Breast epithelium (tissue), 3 donors: ENCODE measurements around the gene TRPC4AP.

Experiments
- CTCF ChIP-seq, 3 donors: fragments of 450-650 bp; IDR thresholded peaks; one replicate each; pipeline ENCODE4 v1.5.1; 2016 to 2017; ENCODE audit warnings: antibody characterized with exemption in 3 of 3, mild to moderate bottlenecking in 3 of 3, moderate library complexity in 3 of 3
- POLR2A ChIP-seq: fragments of 450-650 bp; IDR thresholded peaks from one replicate; pipeline ENCODE4 v1.6.1; 2016; ENCODE audit warnings: antibody characterized with exemption, mild to moderate bottlenecking, moderate library complexity
- POLR2AphosphoS5 ChIP-seq, 3 donors: sonication (generic); formaldehyde crosslinking; IDR thresholded peaks; one replicate each; pipeline ENCODE4 v1.6.1; 2017; ENCODE audit warnings: antibody characterized with exemption in 3 of 3

- no peak for TF ChIP-seq CTCF (IDR thresholded peaks at IDR 0.05)
- TF ChIP-seq POLR2A = no peak
- TF ChIP-seq POLR2AphosphoS5 (IDR thresholded peaks at IDR 0.05) = no peak
Observed at GRCh38 chr20:34989118-34989517, 103.5 kb downstream of the TRPC4AP start.
